SK-N-SH (cell line): ENCODE data around the gene GLI2. TPM values are rescaled to one million over a fixed set of nuclear protein-coding genes. Genes with fewer than 3 reads are reported as not detected.

Experiments
- CTCF ChIA-PET: fragments of 300-600, 350-600 bp; formaldehyde crosslinking; extraction: SDS; loops from one replicate; lab custom pipeline; 2021; lab: Yijun Ruan, JAX
- POLR2A ChIA-PET: fragments of 350-600 bp; sonication (Branson Sonifier 250); formaldehyde crosslinking; extraction: SDS; loops from one replicate; lab custom pipeline; 2020; ENCODE audit warnings: antibody characterized with exemption, inconsistent platforms; lab: Yijun Ruan, JAX
- DNase-seq: peaks from one replicate; pipeline ENCODE4 v3.0.0; 2012
- H2AFZ ChIP-seq: fragments of 200-600 bp; sonication (generic); 2 replicates; pipeline ENCODE4 v1.8.1; 2016; ENCODE audit warnings: antibody characterized with exemption, mild to moderate bottlenecking, low read depth
- H3F3A ChIP-seq: fragments of 200-600 bp; sonication (generic); replicated peaks from 2 replicates; pipeline ENCODE3; 2016; ENCODE audit warnings: antibody characterized with exemption, mild to moderate bottlenecking; ENCODE audit not compliant: insufficient read depth
- H3K27ac ChIP-seq, 2 experiments: fragments of 200-500 bp in 1 of 2; fragments of 200-600 bp in 1 of 2; sonication (Bioruptor generic) in 1 of 2; sonication (generic), shearing (Covaris generic) in 1 of 2; 2 replicates each; pipeline versions ENCODE4 v1.5.1 to v1.6.1; 2014 to 2016; ENCODE audit warnings: low read depth in 2 of 2, inconsistent platforms in 1 of 2, low read length in 1 of 2, mild to moderate bottlenecking in 1 of 2, mixed read lengths in 1 of 2
- H3K27me3 ChIP-seq: fragments of 200-600 bp; sonication (generic), shearing (Covaris generic); 2 replicates; pipeline ENCODE4 v1.6.1; 2016; ENCODE audit warnings: mixed run types; ENCODE audit not compliant: insufficient read depth
- H3K36me3 ChIP-seq, 2 experiments: fragments of 200-500 bp in 1 of 2; fragments of 200-600 bp in 1 of 2; sonication (Bioruptor generic) in 1 of 2; sonication (generic) in 1 of 2; replicated peaks in 1 of 2; 2 replicates each; pipeline versions ENCODE3 to v1.5.1; 2014 to 2016; ENCODE audit warnings: low read length in 1 of 2, mild to moderate bottlenecking in 1 of 2; ENCODE audit not compliant: insufficient read depth in 2 of 2, control insufficient read depth in 1 of 2
- H3K4me1 ChIP-seq, 2 experiments: fragments of 200-500 bp in 1 of 2; fragments of 200-600 bp in 1 of 2; sonication (Bioruptor generic) in 1 of 2; sonication (generic), shearing (Covaris generic) in 1 of 2; 2 replicates each; pipeline versions ENCODE4 v1.5.1 to v1.6.1; 2014 to 2016; ENCODE audit warnings: low read depth in 1 of 2, low read length in 1 of 2, mixed run types in 1 of 2; ENCODE audit not compliant: insufficient read depth in 2 of 2, control insufficient read depth in 1 of 2
- H3K4me2 ChIP-seq: fragments of 200-600 bp; sonication (generic), shearing (Covaris generic); 2 replicates; pipeline ENCODE4 v1.6.1; 2017; ENCODE audit warnings: mixed run types
- H3K4me3 ChIP-seq, 2 experiments: fragments of 200-500 bp in 1 of 2; fragments of 200-600 bp in 1 of 2; sonication (Bioruptor generic) in 1 of 2; sonication (generic), shearing (Covaris generic) in 1 of 2; 2 replicates each; pipeline versions ENCODE4 v1.5.1 to v1.8.1; 2014 to 2016; ENCODE audit warnings: low read depth in 2 of 2, inconsistent platforms in 1 of 2, low read length in 1 of 2, mild to moderate bottlenecking in 1 of 2, mixed read lengths in 1 of 2, moderate library complexity in 1 of 2
- H3K79me2 ChIP-seq: fragments of 200-600 bp; sonication (generic); 2 replicates; pipeline ENCODE4 v1.8.1; 2017; ENCODE audit warnings: mild to moderate bottlenecking; ENCODE audit not compliant: insufficient read depth
- H3K9ac ChIP-seq: fragments of 200-600 bp; sonication (generic); 2 replicates; pipeline ENCODE4 v1.6.1; 2017; ENCODE audit warnings: mixed run types
- H3K9me2 ChIP-seq: fragments of 200-600 bp; sonication (generic); 2 replicates; pipeline ENCODE4 v1.6.1; 2017; ENCODE audit warnings: mixed run types
- H3K9me3 ChIP-seq: fragments of 200-600 bp; sonication (generic); 2 replicates; pipeline ENCODE4 v1.6.1; 2017; ENCODE audit warnings: mixed run types, mild to moderate bottlenecking, moderate library complexity
- H4K20me1 ChIP-seq: fragments of 200-600 bp; sonication (generic); 2 replicates; pipeline ENCODE4 v1.6.1; 2017; ENCODE audit warnings: mild to moderate bottlenecking, mixed run types; ENCODE audit not compliant: insufficient read depth
- ELF1 ChIP-seq: IDR thresholded peaks from 2 replicates; pipeline ENCODE4 v1.4.0; 2012
- EZH2phosphoT487 ChIP-seq: fragments of 200-600 bp; sonication (generic); IDR thresholded peaks from 2 replicates; pipeline ENCODE4 v1.6.1; 2017; ENCODE audit warnings: low read depth, mixed run types, mild to moderate bottlenecking, antibody characterized with exemption, moderate library complexity, borderline replicate concordance
- FOXM1 ChIP-seq: IDR thresholded peaks from 2 replicates; pipeline ENCODE4 v1.4.0; 2012; ENCODE audit warnings: low read depth, mild to moderate bottlenecking
- GATA2 ChIP-seq: sonication (generic); formaldehyde crosslinking; IDR thresholded peaks from 2 replicates; pipeline ENCODE4 v1.5.0; 2020; ENCODE audit warnings: mild to moderate bottlenecking, missing genetic modification reagents
- JUND ChIP-seq: IDR thresholded peaks from 2 replicates; pipeline ENCODE4 v1.4.0; 2012
- MEF2A ChIP-seq: IDR thresholded peaks from 2 replicates; pipeline ENCODE4 v1.4.0; 2012; ENCODE audit warnings: low read depth, borderline replicate concordance
- NFIC ChIP-seq: IDR thresholded peaks from 2 replicates; pipeline ENCODE4 v1.4.0; 2012; ENCODE audit warnings: borderline replicate concordance
- NRF1 ChIP-seq: IDR thresholded peaks from 2 replicates; pipeline ENCODE4 v1.6.1; 2012; ENCODE audit warnings: low read depth, mild to moderate bottlenecking, low read length
- POLR2AphosphoS5 ChIP-seq: IDR thresholded peaks from 2 replicates; pipeline ENCODE4 v1.6.1; 2012; ENCODE audit warnings: low read depth, low read length
- RCOR1 ChIP-seq: fragments of 150-350 bp; IDR thresholded peaks from 2 replicates; pipeline ENCODE4 v1.6.1; 2017; ENCODE audit warnings: antibody characterized with exemption, low read length
- RFX5 ChIP-seq: IDR thresholded peaks from 2 replicates; pipeline ENCODE4 v1.6.1; 2012; ENCODE audit warnings: mild to moderate bottlenecking, improper control_type of control experiment, low read length
- RXRA ChIP-seq: IDR thresholded peaks from 2 replicates; pipeline ENCODE4 v1.4.0; 2012; ENCODE audit warnings: low read depth, mild to moderate bottlenecking, borderline replicate concordance
- TEAD4 ChIP-seq: IDR thresholded peaks from 2 replicates; pipeline ENCODE4 v1.4.0; 2012; ENCODE audit warnings: mild to moderate bottlenecking, borderline replicate concordance; ENCODE audit not compliant: insufficient read depth
- WGBS: methylation state at CpG from one replicate; pipeline ENCODE4 v1.1.6; 2017; ENCODE audit warnings: low lambda C conversion rate; 5-methylcytosine and 5-hydroxymethylcytosine counted together
- polyA plus RNA-seq, 3 experiments: library from polyadenylated mRNA; depleted of rRNA; stranded (reverse); fragments of >200 nt; gene quantifications; 2 replicates each; pipeline ENCODE4 v1.2.3, GENCODE V29; 2012
- TF ChIP-seq, protein P1 (sequence below): IDR thresholded peaks from 2 replicates; pipeline ENCODE4 v1.4.0; 2012; ENCODE audit warnings: low read depth, borderline replicate concordance
- TF ChIP-seq, protein P2 (sequence below): fragments of 150-350 bp; IDR thresholded peaks from 2 replicates; pipeline ENCODE4 v1.6.1; 2016; ENCODE audit warnings: mild to moderate bottlenecking, low read depth, low read length
- TF ChIP-seq, protein P3 (sequence below): IDR thresholded peaks from 2 replicates; pipeline ENCODE4 v1.6.1; 2012; ENCODE audit warnings: mild to moderate bottlenecking, low read depth, low read length, moderate library complexity
- TF ChIP-seq, protein P4 (sequence below): IDR thresholded peaks from 2 replicates; pipeline ENCODE4; 2012

Gene GLI2
- polyA plus RNA-seq, 1 of the 3 experiments (the other 2 are of a cell fraction), result 3.4 TPM

DNA sequence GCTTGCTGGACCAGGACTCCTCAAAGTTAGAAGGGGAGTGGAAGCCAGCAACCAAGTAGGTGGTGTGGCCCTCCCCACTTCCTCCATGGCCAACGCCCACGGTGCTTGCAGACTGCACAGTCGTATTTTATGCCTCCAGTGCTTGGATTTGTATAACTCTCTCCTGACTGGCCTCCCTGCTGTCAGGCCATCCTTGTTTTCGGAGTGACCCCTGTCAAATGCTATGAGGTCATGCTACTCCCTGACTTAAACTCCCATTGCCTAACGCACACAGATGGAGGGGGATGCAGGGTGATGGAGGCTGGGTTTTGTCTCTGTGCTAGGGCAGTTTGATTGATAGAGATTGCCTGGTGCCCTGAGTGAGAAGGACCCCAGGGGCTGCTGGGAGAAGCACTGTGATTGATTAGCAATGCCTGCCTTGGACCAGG is 36.1 kb downstream of the GLI2 start:
- no peaks in the 10 kb centered on the region for H3K27me3 ChIP-seq
- 58% methylated on average over 5 of the region's 5 CpGs for WGBS
- H3K79me2 ChIP-seq, result peaks cover 76% of the 10 kb centered on the region
- DNase-seq, result no peak
- POLR2A ChIA-PET, result no interaction called here
- H4K20me1 ChIP-seq, result 0 out of 2 replicates have a peak, but pooled peaks cover 4% of the 10 kb centered on the region
- TF ChIP-seq RFX5, result no peak
- no peak for TF ChIP-seq NRF1
- TF ChIP-seq EZH2phosphoT487, result no peak
- TF ChIP-seq, protein P1, sequence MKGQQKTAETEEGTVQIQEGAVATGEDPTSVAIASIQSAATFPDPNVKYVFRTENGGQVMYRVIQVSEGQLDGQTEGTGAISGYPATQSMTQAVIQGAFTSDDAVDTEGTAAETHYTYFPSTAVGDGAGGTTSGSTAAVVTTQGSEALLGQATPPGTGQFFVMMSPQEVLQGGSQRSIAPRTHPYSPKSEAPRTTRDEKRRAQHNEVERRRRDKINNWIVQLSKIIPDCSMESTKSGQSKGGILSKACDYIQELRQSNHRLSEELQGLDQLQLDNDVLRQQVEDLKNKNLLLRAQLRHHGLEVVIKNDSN, result no peak
- TF ChIP-seq ELF1, result no peak
- no peak for TF ChIP-seq NFIC
- no peak for TF ChIP-seq FOXM1
- no peak for TF ChIP-seq MEF2A
- no peak for TF ChIP-seq RCOR1
- TF ChIP-seq RXRA, result no peak
- TF ChIP-seq TEAD4, result no peak
- TF ChIP-seq, protein P2, sequence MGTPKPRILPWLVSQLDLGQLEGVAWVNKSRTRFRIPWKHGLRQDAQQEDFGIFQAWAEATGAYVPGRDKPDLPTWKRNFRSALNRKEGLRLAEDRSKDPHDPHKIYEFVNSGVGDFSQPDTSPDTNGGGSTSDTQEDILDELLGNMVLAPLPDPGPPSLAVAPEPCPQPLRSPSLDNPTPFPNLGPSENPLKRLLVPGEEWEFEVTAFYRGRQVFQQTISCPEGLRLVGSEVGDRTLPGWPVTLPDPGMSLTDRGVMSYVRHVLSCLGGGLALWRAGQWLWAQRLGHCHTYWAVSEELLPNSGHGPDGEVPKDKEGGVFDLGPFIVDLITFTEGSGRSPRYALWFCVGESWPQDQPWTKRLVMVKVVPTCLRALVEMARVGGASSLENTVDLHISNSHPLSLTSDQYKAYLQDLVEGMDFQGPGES, result no peak
- TF ChIP-seq, protein P3, sequence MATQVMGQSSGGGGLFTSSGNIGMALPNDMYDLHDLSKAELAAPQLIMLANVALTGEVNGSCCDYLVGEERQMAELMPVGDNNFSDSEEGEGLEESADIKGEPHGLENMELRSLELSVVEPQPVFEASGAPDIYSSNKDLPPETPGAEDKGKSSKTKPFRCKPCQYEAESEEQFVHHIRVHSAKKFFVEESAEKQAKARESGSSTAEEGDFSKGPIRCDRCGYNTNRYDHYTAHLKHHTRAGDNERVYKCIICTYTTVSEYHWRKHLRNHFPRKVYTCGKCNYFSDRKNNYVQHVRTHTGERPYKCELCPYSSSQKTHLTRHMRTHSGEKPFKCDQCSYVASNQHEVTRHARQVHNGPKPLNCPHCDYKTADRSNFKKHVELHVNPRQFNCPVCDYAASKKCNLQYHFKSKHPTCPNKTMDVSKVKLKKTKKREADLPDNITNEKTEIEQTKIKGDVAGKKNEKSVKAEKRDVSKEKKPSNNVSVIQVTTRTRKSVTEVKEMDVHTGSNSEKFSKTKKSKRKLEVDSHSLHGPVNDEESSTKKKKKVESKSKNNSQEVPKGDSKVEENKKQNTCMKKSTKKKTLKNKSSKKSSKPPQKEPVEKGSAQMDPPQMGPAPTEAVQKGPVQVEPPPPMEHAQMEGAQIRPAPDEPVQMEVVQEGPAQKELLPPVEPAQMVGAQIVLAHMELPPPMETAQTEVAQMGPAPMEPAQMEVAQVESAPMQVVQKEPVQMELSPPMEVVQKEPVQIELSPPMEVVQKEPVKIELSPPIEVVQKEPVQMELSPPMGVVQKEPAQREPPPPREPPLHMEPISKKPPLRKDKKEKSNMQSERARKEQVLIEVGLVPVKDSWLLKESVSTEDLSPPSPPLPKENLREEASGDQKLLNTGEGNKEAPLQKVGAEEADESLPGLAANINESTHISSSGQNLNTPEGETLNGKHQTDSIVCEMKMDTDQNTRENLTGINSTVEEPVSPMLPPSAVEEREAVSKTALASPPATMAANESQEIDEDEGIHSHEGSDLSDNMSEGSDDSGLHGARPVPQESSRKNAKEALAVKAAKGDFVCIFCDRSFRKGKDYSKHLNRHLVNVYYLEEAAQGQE, result no peak
- TF ChIP-seq, protein P4, sequence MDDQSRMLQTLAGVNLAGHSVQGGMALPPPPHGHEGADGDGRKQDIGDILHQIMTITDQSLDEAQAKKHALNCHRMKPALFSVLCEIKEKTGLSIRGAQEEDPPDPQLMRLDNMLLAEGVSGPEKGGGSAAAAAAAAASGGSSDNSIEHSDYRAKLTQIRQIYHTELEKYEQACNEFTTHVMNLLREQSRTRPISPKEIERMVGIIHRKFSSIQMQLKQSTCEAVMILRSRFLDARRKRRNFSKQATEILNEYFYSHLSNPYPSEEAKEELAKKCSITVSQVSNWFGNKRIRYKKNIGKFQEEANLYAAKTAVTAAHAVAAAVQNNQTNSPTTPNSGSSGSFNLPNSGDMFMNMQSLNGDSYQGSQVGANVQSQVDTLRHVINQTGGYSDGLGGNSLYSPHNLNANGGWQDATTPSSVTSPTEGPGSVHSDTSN, result no peak
- no peak for TF ChIP-seq JUND
- no peak for TF ChIP-seq GATA2 (CRISPR knock-in tag)
- no peak for TF ChIP-seq POLR2AphosphoS5
- TF ChIP-seq, all 33 proteins: peak for 0
- H3K36me3 ChIP-seq, result no peaks in the 10 kb centered on the region
- H3K4me1 ChIP-seq, result peaks cover 25 to 37% of the 10 kb centered on the region in 2 experiments; a peak in 3 of 4 replicates
- CTCF ChIA-PET, result no interaction called here
- no peak overlapping the region for H3K4me3 ChIP-seq
- H3K4me2 ChIP-seq, result peak overlapping the region; percentile 53
- H3K27ac ChIP-seq, result peak overlapping the region; percentile 45 to 76
- no peak overlapping the region for H3K9ac ChIP-seq
- no peaks in the 10 kb centered on the region for H3K9me3 ChIP-seq
- no peak overlapping the region for H2AFZ ChIP-seq
- no peaks in the 10 kb centered on the region for H3K9me2 ChIP-seq
- H3F3A ChIP-seq, result peaks cover 17% of the 10 kb centered on the region
